Suppressor macrophage (primary cell): ENCODE results near the gene BMI1.
"Not testable (repeated sequence)": the region's sequence is repeated elsewhere in the genome, so short reads cannot be mapped to it uniquely, and the experiment has no call there.

Experiments used
- DNase-seq, 4 experiments: peaks; one replicate each; pipeline ENCODE4 v3.0.0-alpha.2; 2020 to 2022
- total RNA-seq, 17 experiments: gene quantifications; one replicate each; lab custom pipeline; 2026; ENCODE audit warnings: mixed read lengths in 6 of 17, inconsistent platforms in 3 of 17; lab: John Stamatoyannopoulos, UW

Gene BMI1
- 1.5 to 28.8 (median 11.9) reads per million in 17 experiments for total RNA-seq

DNA sequence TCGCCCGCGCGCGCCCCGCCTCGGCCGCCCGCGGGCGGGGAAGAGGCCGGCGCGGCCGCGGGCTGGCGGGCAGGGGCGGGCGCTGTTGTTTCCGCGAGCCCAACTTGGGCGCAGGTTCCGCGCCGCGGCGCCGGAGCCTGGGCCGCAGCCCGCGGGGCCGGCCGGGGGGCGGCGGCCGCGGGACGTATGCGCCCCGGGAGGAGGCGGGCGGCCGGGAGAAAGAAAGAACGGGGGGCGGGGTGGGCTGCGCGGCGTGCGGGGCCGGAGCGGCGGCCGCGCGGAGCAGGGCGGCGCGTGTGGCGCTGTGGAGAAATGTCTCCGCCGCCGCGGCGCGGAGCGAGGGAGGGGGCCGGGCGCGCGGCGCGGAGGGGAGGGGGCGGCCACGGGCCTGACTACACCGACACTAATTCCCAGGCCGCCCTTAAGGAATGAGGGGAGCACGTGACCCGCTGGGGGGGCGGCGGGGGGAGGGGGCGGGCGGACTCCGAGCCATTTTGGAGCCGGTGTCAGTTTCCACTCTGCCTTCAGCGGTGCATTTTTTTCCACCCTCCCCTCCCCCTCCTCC, at the start of gene BMI1:
Gene BMI1, plus strand, starts transcription at position 509 of the 565 bp plus-strand sequence. CDS start 5,351 bp downstream, outside the sequence.
- DNase-seq, result peak; percentile 47 to 85 (median 72)

DNA sequence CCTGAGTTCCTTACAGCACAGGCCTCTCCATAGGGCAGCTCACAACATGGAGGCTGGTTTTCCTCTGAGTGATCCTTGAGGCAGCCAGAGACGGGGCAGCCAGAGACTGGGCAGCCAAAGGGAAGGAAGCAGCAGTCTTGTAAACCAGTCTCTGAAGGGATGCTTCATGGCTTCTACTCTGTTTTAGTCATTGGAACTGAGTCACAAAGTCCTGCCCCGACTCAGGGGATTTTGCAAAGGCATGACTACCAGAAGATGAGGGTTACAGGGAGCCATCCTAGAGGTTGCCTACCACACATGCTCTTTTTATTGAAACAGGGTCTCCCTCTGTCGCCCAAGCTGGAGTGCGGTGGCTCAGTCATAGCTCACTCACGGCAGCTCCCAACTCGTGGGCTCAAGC, 49.1 kb upstream of the BMI1 start:
- DNase-seq, result no peak

GRCh38 chr10:22278441-22278782, 42.5 kb upstream of the BMI1 start:
- DNase-seq, result no peak

- DNase-seq, result no peak
Measured at GRCh38 chr10:22280078-22280477, 40.8 kb upstream of the BMI1 start.

DNA sequence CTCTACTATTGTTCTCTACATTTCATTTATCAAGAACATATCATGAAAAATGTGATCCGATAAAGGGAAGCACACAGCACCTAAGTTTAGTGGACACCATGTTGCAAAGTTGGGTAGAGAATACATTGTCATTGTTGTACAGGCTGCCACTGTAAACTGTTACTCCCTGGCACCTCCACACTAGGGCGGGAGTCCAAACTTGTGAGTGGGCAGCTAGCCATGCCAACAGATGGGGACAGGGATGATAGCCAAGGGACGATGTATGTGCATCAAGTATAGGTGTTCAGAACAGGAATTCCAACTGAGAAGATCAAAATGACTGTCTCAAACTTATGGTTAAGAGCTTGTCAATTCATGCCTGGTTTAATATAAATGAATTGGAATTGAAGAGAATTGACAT, 35.8 kb upstream of the BMI1 start:
- DNase-seq, result no peak

GRCh38 chr10:22293747-22294404, 27.0 kb upstream of the BMI1 start:
- no peak for DNase-seq

DNA sequence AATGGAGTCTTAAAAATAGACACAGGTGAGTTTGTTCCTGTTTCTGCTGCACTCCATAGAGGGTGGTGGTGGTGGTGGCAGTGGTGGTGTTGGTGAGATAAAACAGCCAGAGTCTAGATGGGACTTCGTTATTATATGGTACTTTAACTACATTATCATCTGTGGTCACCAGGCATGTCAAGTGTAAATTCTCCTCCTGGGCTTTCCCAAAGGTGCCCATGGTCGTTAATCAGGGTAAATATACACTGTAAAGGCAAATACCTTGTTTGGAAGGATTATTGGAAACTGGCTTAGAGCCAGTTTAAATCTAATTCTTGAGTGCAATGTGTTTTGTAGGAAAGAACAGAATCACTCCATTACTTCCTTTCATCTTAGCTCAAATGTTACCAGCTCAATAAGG, 26.2 kb upstream of the BMI1 start:
- no peak for DNase-seq

- no peak for DNase-seq
Measured at GRCh38 chr10:22301193-22301592, 19.7 kb upstream of the BMI1 start.

DNA sequence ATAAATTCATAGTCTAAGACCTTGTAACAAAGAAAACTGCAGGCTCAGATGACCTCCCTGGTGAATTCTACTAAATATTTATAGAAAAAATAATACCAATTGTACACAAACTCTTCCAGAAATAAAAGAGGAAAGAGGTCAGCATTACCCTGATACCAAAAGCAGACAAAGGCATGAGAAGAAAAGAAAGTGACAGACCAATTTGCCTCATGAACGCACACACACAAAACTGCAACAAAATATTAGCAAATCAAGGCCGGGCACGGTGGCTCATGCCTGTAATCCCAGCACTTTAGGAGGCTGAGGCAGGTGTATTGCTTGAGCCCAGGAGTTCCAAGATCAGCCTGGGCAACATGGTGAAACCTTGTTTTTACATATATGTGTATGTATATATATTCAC, 17.4 kb upstream of the BMI1 start:
- DNase-seq, result no peak

DNA sequence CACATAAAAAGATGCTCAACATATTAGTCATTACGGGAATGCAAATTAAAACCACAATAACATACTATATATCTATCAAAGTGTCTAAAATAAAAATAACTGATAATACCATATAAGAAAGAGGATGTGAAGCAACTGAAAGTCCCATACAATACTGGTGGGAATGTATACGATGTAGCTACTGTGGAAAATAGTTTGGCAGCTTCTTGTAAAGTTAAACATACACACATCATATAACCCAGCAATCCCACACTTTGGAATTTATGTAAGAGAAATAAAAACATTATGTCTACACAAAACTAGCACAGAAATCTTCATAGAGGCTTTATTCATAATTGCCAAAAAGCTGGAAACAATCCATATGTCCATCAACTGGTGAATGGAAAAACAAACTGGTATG, 15.2 kb upstream of the BMI1 start:
- DNase-seq, result no peak

- DNase-seq, result no peak
Measured at GRCh38 chr10:22308390-22308789, 12.5 kb upstream of the BMI1 start.

DNA sequence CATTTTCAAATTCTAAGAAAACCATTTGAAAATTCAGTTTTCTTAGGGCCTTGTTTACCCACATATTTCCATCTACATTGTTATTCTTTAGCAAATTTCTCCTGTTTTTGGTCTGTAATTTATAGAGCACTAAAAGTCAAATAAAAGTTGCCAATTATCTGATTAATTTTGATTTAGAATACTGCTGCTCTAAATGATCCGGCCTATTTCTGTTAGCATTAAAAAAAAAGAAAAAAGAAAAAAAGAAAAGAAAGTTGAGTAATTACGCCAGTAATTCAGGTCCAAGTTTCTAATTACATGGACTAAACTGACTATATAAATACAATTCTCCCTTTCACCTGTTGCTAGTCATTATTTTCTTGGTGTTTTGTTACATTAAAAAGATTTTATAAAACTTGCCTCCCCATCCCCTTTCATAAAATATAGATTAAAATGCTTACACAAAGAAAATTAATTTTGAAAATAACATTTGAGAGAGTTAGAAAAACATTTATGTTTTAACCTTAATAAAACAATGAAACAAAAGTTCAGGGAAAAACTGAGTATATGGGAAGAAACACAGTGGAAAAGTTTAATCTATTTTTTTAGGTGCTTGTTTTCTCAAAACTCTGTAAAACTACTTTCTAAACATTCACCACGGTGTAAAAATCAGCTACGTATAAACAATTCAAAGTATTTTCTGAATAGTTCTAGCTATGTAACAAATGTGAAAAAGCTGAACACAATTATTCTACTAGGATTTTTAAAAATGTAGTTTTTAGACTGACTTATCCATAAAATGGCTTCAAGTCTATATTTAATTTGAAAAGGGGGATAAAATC, 11.5 kb upstream of the BMI1 start:
- DNase-seq, result no peak

- not testable (repeated sequence) for DNase-seq
Measured at GRCh38 chr10:22310012-22310411, 10.9 kb upstream of the BMI1 start.

DNA sequence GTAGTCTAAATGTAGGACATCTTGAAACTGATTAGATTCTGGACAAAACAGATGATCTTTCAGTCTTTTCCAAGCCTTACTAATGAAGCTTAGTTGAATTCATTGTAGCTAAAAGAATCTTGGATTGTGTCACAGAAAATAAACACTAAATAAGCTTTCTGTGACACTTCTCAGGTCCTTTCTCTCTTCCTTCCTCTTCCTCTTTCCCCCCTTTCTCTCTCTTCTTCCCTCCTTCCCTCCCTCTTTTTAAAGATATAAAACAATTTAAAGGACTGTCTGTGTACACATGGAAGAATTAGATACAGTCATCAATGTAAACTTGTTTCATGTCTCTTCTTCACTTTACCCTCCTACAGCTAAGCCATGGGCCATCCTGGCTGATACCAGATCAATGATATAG, 10.0 kb upstream of the BMI1 start:
- no peak for DNase-seq

GRCh38 chr10:22314852-22315251, 6.0 kb upstream of the BMI1 start:
- DNase-seq, result peak in 1 of 4 experiments; percentile 17

GRCh38 chr10:22315455-22316285, 5.2 kb upstream of the BMI1 start:
- DNase-seq, result no peak

DNA sequence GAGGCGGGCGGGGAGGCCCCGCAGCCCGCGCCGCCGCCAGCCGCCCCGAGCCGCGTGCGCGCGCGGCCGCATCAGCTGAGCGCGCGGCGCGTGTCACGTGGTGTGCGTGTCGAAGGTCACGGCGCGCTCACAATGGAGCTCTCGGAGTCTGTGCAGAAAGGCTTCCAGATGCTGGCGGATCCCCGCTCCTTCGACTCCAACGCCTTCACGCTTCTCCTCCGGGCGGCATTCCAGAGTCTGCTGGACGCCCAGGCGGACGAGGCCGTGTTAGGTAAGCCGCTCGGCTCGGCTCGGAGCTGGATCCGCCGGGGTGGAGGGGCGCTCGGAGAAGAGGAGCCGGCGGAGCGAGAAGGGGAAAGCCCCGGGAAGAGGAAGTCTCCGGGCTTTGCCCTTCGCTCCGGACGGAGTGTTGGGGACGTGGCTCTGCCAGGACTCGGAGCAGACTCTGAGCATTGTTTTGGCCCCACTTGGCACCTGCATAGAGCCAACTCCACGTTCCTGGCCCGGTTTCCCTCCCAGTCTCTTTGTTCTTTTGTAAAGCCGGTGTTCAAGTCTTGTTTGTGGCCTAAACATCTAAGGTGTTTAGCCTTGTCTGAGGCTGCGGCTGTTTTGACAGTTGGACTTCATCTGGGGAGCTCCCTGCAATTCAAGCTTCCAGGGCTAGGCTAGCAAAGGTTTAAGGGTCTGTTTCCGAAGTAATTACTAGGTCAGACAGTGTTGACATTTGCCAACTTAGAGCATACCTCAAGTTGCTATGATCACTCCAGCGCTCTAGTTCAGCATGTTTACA, 4.4 kb upstream of the BMI1 start, which contains the start of gene COMMD3:
Gene COMMD3, plus strand, starts transcription at position 103 of the 790 bp plus-strand sequence. Its CDS starts 30 bp downstream, at position 133.
- peak; percentile 88 to 97 (median 92) for DNase-seq

DNA sequence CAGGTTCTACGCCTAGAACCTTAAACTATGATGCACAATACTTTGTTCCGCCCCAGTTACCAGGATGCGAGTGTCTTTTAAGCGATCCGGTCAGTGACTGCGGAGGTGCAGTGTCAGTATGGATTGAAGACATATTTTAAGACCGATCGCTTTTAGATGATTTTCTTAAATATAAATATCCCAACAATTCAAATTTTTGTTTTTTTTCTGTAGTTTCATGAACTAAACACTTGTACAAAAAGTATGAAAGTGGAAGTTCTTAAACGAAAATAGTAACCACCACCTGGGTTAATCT, 3.9 kb upstream of the BMI1 start:
- DNase-seq, result peak in 3 of 4 experiments; percentile 40 to 47 (median 44)

DNA sequence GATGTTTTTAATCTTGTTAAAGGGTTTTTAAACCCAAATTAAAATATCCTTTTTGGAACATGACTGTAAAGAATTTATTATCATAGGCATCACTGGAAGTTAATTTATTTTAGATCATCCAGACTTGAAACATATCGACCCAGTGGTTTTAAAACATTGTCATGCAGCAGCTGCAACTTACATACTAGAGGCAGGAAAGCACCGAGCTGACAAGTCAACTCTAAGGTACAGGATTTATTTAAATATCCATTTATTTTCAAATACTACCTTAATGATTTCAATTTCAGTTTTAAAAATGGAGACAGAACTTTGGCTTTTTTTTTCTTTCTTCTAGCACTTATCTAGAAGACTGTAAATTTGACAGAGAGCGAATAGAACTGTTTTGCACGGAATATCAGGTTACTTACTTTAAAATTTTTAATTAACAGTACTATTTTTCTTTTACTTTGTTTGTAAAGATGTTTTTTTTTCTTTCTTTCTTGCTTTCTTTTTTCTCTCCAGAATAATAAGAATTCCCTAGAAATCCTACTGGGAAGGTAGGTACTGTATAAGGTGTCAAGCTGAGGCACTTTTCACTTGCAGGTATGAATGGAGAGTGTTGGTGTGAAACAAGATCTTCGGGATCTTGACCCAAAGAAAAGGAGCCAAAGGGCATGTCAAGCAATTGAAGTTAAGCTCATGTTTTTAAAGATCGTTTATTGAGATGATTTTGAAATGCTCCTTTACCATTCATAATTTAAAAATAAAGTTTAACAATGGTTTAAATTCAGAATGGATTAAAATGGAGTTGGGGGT, 2.9 kb upstream of the BMI1 start:
- DNase-seq, result no peak

DNA sequence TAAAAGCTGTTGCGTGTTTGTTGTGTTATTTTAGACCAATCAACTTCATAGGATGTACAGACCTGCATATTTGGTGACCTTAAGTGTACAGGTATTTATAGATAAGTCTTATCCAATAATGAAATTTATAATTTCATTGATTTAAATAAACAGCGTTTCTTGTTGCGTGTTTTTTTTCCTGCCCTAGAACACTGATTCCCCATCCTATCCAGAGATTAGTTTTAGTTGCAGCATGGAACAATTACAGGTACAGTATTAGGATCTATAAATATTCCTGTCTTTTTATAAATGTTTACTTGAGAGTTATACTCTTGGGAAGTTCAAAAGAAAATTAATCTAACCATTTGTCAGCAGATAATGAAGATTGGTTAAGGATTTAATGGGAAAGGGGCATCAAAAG, 2.1 kb upstream of the BMI1 start:
- DNase-seq, result no peak

GRCh38 chr10:22319547-22319979, 1.3 kb upstream of the BMI1 start:
- DNase-seq, result no peak
